Cardiac muscle cell (in vitro differentiated cells and primary cell): ENCODE measurements around the gene LRRN3. TPM values are rescaled to one million over a fixed set of nuclear protein-coding genes. Genes with fewer than 3 reads are reported as not detected.

ENCODE experiments used
- DNase-seq, 2 donors: peaks; one replicate each; pipeline versions ENCODE4 v3.0.0 to v3.0.0-alpha.2; 2010 to 2017; ENCODE audit warnings: low read depth in 1 of 2, low spot score in 1 of 2
- H3K27ac ChIP-seq: fragments of 200-600 bp; sonication (generic); 2 replicates; pipeline ENCODE4 v1.5.1; 2016
- H3K27me3 ChIP-seq: fragments of 200-600 bp; sonication (generic); 2 replicates; pipeline ENCODE4 v1.6.0; 2016; ENCODE audit warnings: control low read depth
- H3K36me3 ChIP-seq: fragments of 200-600 bp; sonication (generic); 2 replicates; pipeline ENCODE4 v1.5.1; 2016; ENCODE audit warnings: control low read depth
- H3K4me1 ChIP-seq: fragments of 200-600 bp; sonication (generic); 2 replicates; pipeline ENCODE4 v1.8.1; 2017; ENCODE audit warnings: low read depth, mild to moderate bottlenecking, mixed run types
- H3K4me3 ChIP-seq: fragments of 200-600 bp; sonication (generic); 2 replicates; pipeline ENCODE4 v1.5.1; 2016; ENCODE audit warnings: mild to moderate bottlenecking
- H3K9me3 ChIP-seq: fragments of 200-600 bp; sonication (generic); 2 replicates; pipeline ENCODE4 v1.5.1; 2017; ENCODE audit warnings: low read depth, mild to moderate bottlenecking, control low read depth
- polyA plus RNA-seq: library from polyadenylated mRNA; unstranded; fragments of >200 nt; fragmentation: Nextera tagmentation; extraction: Ambion mirVana; gene quantifications from 2 replicates; pipeline ENCODE4 v1.2.1, GENCODE V29; 2016
- total RNA-seq: library from RNA; depleted of rRNA; stranded (reverse); fragments of >200 nt; gene quantifications from 2 replicates; pipeline ENCODE4 v1.2.3, GENCODE V29; 2016
- TF ChIP-seq, protein P1 (sequence below): IDR thresholded peaks from 2 replicates; pipeline ENCODE4 v1.5.1; 2012; ENCODE audit warnings: low read depth, mild to moderate bottlenecking, low read length

LRRN3 gene
- total and polyA plus RNA-seq, 2 experiments from 2014 or later, result 43.7 to 84.6 TPM

- DNase-seq, result no peak
- H3K4me1 ChIP-seq, result peaks cover 13% of the 10 kb centered on the region
- H3K36me3 ChIP-seq, result no peaks in the 10 kb centered on the region
- no peaks in the 10 kb centered on the region for H3K27me3 ChIP-seq
- no peak overlapping the region for H3K27ac ChIP-seq
- no peak overlapping the region for H3K4me3 ChIP-seq
- H3K9me3 ChIP-seq, result no peaks in the 10 kb centered on the region
- TF ChIP-seq, protein P1, sequence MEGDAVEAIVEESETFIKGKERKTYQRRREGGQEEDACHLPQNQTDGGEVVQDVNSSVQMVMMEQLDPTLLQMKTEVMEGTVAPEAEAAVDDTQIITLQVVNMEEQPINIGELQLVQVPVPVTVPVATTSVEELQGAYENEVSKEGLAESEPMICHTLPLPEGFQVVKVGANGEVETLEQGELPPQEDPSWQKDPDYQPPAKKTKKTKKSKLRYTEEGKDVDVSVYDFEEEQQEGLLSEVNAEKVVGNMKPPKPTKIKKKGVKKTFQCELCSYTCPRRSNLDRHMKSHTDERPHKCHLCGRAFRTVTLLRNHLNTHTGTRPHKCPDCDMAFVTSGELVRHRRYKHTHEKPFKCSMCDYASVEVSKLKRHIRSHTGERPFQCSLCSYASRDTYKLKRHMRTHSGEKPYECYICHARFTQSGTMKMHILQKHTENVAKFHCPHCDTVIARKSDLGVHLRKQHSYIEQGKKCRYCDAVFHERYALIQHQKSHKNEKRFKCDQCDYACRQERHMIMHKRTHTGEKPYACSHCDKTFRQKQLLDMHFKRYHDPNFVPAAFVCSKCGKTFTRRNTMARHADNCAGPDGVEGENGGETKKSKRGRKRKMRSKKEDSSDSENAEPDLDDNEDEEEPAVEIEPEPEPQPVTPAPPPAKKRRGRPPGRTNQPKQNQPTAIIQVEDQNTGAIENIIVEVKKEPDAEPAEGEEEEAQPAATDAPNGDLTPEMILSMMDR, result no peak
Measured at GRCh38 chr7:111077001-111077400, 13.9 kb upstream of the LRRN3 start.

DNA sequence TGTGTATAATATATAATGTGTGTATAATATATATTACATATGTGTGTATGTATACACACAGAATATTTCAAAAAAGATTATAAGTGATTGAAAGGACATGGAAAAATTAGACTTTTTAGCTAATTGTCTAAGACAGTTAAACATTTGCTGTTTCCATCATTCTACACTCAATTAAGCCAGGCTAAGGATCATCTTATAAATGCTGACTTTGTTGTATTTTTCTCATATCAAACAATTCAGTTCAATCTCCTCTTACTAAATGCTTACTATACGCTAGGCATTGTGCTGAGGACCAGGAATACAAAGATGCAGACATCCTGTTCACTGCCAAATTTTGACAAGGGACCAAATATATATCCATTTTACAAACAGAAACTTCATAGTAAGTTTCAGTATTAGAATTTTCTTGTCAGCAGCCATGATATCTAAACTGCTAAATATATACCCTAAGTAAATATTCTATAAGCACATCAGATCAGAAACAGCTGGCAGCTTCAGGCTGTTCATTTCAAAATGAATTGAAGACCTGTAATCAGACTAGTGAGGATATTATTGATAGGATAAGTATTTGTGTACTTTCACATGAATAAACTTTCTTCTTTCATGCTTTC lies 10.3 kb upstream of the LRRN3 start:
- Histone ChIP-seq H3K36me3 (no peaks in the 10 kb centered on the region), H3K9me3 (no peaks in the 10 kb centered on the region), H3K27ac (no peak overlapping the region), H3K4me1 (peaks cover 2% of the 10 kb centered on the region), H3K27me3 (no peaks in the 10 kb centered on the region), H3K4me3 (no peak overlapping the region)
- no peak for DNase-seq
- TF ChIP-seq, protein P1, result no peak

DNA sequence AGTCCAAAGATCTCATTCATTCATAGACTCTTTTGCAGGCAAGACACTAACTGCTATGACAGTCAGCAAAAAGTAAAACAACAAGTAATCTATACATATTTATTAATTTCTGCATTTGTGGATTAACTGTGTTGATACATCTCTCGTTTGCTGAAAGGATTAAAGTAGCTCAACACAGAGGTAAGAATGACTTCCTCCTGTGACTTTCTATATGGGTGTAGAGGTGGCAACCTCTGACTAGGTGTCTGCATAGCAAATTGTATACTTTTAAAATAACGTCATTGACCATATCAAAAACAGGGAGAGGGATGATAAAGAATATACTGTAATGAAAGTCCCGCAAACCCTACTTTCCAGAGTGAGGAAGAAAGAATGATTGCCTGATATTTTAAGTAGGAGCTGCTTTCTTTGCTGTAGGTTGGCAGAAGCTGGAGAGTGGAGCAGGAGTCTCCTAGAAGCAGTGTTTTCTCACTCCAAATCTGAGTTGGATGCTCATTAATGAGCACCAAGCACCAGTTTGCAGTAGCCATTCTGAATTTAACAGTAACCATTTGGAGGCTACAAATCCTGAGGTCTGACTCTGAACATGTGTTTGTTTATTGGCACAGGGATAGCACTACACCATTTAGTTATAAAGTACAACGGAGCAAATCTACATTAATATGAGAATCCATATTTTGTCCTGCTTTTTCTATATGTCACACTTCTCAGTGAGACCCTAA lies 9.2 kb upstream of the LRRN3 start:
- Histone ChIP-seq H3K27me3 (no peaks in the 10 kb centered on the region), H3K9me3 (no peaks in the 10 kb centered on the region), H3K36me3 (no peaks in the 10 kb centered on the region), H3K27ac (no peak overlapping the region), H3K4me1 (no peaks in the 10 kb centered on the region), H3K4me3 (no peak overlapping the region)
- no peak for DNase-seq
- TF ChIP-seq, protein P1, result no peak

GRCh38 chr7:111082351-111082750 lies 8.6 kb upstream of the LRRN3 start:
- no peaks in the 10 kb centered on the region for H3K36me3 ChIP-seq
- H3K4me1 ChIP-seq, result no peaks in the 10 kb centered on the region
- TF ChIP-seq, protein P1, result no peak
- H3K27me3 ChIP-seq, result no peaks in the 10 kb centered on the region
- H3K27ac ChIP-seq, result no peak overlapping the region
- no peak overlapping the region for H3K4me3 ChIP-seq
- no peak for DNase-seq
- no peaks in the 10 kb centered on the region for H3K9me3 ChIP-seq

DNA sequence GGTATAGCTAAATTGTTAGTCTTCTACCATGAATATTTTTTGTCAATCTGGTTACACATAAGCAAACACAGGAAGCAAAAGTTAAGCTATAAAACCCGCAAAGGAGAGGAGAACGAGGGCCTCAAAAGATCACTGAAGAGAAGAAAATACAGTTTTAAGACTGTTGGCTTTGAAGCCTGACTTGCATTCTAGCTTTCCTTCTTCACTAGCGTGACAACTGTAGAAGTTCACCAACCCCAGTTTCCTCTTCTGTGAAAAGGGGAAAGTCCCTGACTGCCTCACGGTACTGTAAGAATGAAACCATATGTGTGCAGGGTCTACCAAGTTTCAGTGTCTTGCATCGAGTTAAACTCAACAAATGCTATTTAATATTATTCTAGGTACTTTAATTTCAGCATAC lies 7.5 kb upstream of the LRRN3 start:
- no peaks in the 10 kb centered on the region for H3K27me3 ChIP-seq
- TF ChIP-seq, protein P1, result no peak
- no peaks in the 10 kb centered on the region for H3K4me1 ChIP-seq
- no peaks in the 10 kb centered on the region for H3K9me3 ChIP-seq
- H3K36me3 ChIP-seq, result no peaks in the 10 kb centered on the region
- H3K27ac ChIP-seq, result no peak overlapping the region
- H3K4me3 ChIP-seq, result no peak overlapping the region
- peak in 1 of 2 donors; percentile 30 for DNase-seq
